H1 (cell line): ENCODE data around the gene SH3YL1. TPM values are rescaled to one million over a fixed set of nuclear protein-coding genes. Genes with fewer than 3 reads are reported as not detected.

Experiments
- CTCF ChIA-PET: fragments of 300-600 bp; sonication (Branson Sonifier 250); formaldehyde crosslinking; loops from one replicate; lab custom pipeline; 2021; ENCODE audit not compliant: partially characterized antibody; lab: Charles Lee
- POLR2A ChIA-PET: fragments of 300-600 bp; sonication (Branson Sonifier 250); formaldehyde crosslinking; loops from one replicate; lab custom pipeline; 2021; ENCODE audit warnings: inconsistent platforms; ENCODE audit not compliant: partially characterized antibody; lab: Charles Lee
- DNase-seq, 2 experiments: peaks; one replicate each; pipeline versions ENCODE4 v3.0.0 to v3.0.0-alpha.2; 2010 to 2022; ENCODE audit warnings: low spot score in 2 of 2, low read depth in 1 of 2, mixed read lengths in 1 of 2
- FAIRE-seq: peaks from 2 replicates; lab custom pipeline; 2011; peaks lifted over from hg19 to GRCh38; lab: Jason Lieb, UNC
- H2AFZ ChIP-seq: 2 replicates; pipeline ENCODE4 v1.8.1; 2012; ENCODE audit warnings: low read length, inconsistent platforms
- H2AK5ac ChIP-seq: 2 replicates; pipeline ENCODE4 v1.6.1; 2013; ENCODE audit warnings: low read depth, low read length
- H2BK120ac ChIP-seq: replicated peaks from 2 replicates; pipeline ENCODE3; 2013; ENCODE audit warnings: low read depth, low read length, inconsistent platforms
- H2BK12ac ChIP-seq: 2 replicates; pipeline ENCODE4 v1.6.1; 2013; ENCODE audit warnings: low read depth, low read length
- H2BK15ac ChIP-seq: 2 replicates; pipeline ENCODE4 v1.6.1; 2013; ENCODE audit warnings: low read length
- H2BK20ac ChIP-seq: 2 replicates; pipeline ENCODE4 v1.6.1; 2013; ENCODE audit warnings: low read length
- H2BK5ac ChIP-seq: 2 replicates; pipeline ENCODE4 v1.6.1; 2013; ENCODE audit warnings: low read depth, low read length
- H3K14ac ChIP-seq: 2 replicates; pipeline ENCODE4 v1.6.1; 2013; ENCODE audit warnings: inconsistent platforms; ENCODE audit not compliant: insufficient read length
- H3K18ac ChIP-seq: 2 replicates; pipeline ENCODE4 v1.6.1; 2013; ENCODE audit warnings: low read length; ENCODE audit errors: extremely low read depth
- H3K23ac ChIP-seq: 2 replicates; pipeline ENCODE4 v1.6.1; 2013; ENCODE audit warnings: inconsistent platforms; ENCODE audit not compliant: insufficient read length
- H3K23me2 ChIP-seq: 2 replicates; pipeline ENCODE4 v1.6.1; 2013; ENCODE audit warnings: low read depth, low read length
- H3K27ac ChIP-seq: 2 replicates; pipeline ENCODE4 v1.6.1; 2011; ENCODE audit warnings: low read depth, low read length, inconsistent platforms
- H3K27me3 ChIP-seq, 4 experiments: replicated peaks in 1 of 4; 1 replicate in 1 of 4; 2 replicates in 3 of 4; pipeline versions ENCODE4 v1.6.1 to v1.8.1; 2011 to 2013; ENCODE audit warnings: low read length in 3 of 4, mild to moderate bottlenecking in 3 of 4, inconsistent platforms in 2 of 4, mixed read lengths in 2 of 4, moderate library complexity in 1 of 4; ENCODE audit not compliant: control insufficient read depth in 3 of 4, insufficient read depth in 3 of 4; ENCODE audit errors: extremely low read depth in 1 of 4
- H3K36me3 ChIP-seq, 4 experiments: 2 replicates each; pipeline versions ENCODE4 v1.6.1 to v1.8.1; 2011 to 2013; ENCODE audit warnings: mild to moderate bottlenecking in 4 of 4, low read length in 3 of 4, moderate library complexity in 2 of 4, control low read depth in 1 of 4, inconsistent platforms in 1 of 4; ENCODE audit not compliant: insufficient read depth in 4 of 4, control insufficient read depth in 2 of 4
- H3K4ac ChIP-seq: replicated peaks from 2 replicates; pipeline ENCODE3; 2013; ENCODE audit warnings: low read length, low read depth, mixed read lengths, inconsistent platforms; ENCODE audit not compliant: insufficient read length
- H3K4me1 ChIP-seq, 4 experiments: replicated peaks in 1 of 4; 1 replicate in 1 of 4; 2 replicates in 3 of 4; pipeline versions ENCODE4 v1.6.1 to v1.8.1; 2011 to 2013; ENCODE audit warnings: low read length in 3 of 4, inconsistent platforms in 2 of 4, mixed read lengths in 1 of 4; ENCODE audit not compliant: insufficient read depth in 4 of 4, control insufficient read depth in 3 of 4
- H3K4me2 ChIP-seq, 2 experiments: 2 replicates each; pipeline versions ENCODE4 v1.6.1 to v1.8.1; 2011 to 2013; ENCODE audit warnings: low read depth in 2 of 2, low read length in 2 of 2, control low read depth in 1 of 2, inconsistent platforms in 1 of 2, mild to moderate bottlenecking in 1 of 2; ENCODE audit not compliant: insufficient read depth in 1 of 2
- H3K4me3 ChIP-seq, 4 experiments: fragments of 200-600, 300-600 bp in 1 of 4; sonication (generic), shearing (Covaris generic), sonication (Bioruptor Twin) in 1 of 4; 2 replicates each; pipeline versions ENCODE4 v1.5.1 to v1.8.1; 2011 to 2016; ENCODE audit warnings: low read length in 4 of 4, low read depth in 3 of 4, control low read depth in 2 of 4, inconsistent platforms in 2 of 4, mild to moderate bottlenecking in 2 of 4, mixed read lengths in 1 of 4, moderate library complexity in 1 of 4; ENCODE audit not compliant: insufficient read depth in 2 of 4; ENCODE audit errors: extremely low read depth in 1 of 4
- H3K56ac ChIP-seq: replicated peaks from 2 replicates; pipeline ENCODE3; 2013; ENCODE audit warnings: low read depth, mild to moderate bottlenecking, mixed read lengths, low read length, inconsistent platforms; ENCODE audit not compliant: insufficient read length
- H3K79me1 ChIP-seq: 2 replicates; pipeline ENCODE4 v1.6.1; 2013; ENCODE audit warnings: low read depth, low read length, control low read depth
- H3K79me2 ChIP-seq, 2 experiments: 2 replicates each; pipeline versions ENCODE4 v1.6.1 to v1.8.1; 2012 to 2013; ENCODE audit warnings: low read length in 2 of 2, mild to moderate bottlenecking in 2 of 2, inconsistent platforms in 1 of 2; ENCODE audit not compliant: insufficient read depth in 2 of 2, control insufficient read depth in 1 of 2
- H3K9ac ChIP-seq, 4 experiments: replicated peaks in 1 of 4; 1 replicate in 1 of 4; 2 replicates in 3 of 4; pipeline versions ENCODE4 v1.6.1 to v1.8.1; 2011 to 2013; ENCODE audit warnings: low read depth in 3 of 4, low read length in 3 of 4, control low read depth in 2 of 4, mild to moderate bottlenecking in 2 of 4, moderate library complexity in 2 of 4, inconsistent platforms in 1 of 4; ENCODE audit errors: extremely low read depth in 1 of 4
- H3K9me3 ChIP-seq, 2 experiments: 2 replicates each; pipeline versions ENCODE4 v1.6.1 to v1.8.1; 2012 to 2013; ENCODE audit warnings: mild to moderate bottlenecking in 2 of 2, moderate library complexity in 2 of 2, control low read depth in 1 of 2, inconsistent platforms in 1 of 2, low read depth in 1 of 2, low read length in 1 of 2, mixed read lengths in 1 of 2; ENCODE audit not compliant: insufficient read depth in 2 of 2
- H4K20me1 ChIP-seq, 2 experiments: replicated peaks in 1 of 2; 2 replicates each; pipeline versions ENCODE3 to v1.8.1; 2011 to 2013; ENCODE audit warnings: inconsistent platforms in 2 of 2, low read length in 2 of 2, mild to moderate bottlenecking in 1 of 2; ENCODE audit not compliant: insufficient read depth in 2 of 2, control insufficient read depth in 1 of 2
- H4K5ac ChIP-seq: 2 replicates; pipeline ENCODE4 v1.6.1; 2013; ENCODE audit warnings: low read length, low read depth, mixed read lengths, inconsistent platforms; ENCODE audit not compliant: insufficient read length
- H4K8ac ChIP-seq: 2 replicates; pipeline ENCODE4 v1.8.0; 2013; ENCODE audit warnings: mild to moderate bottlenecking, moderate library complexity, low read length, inconsistent platforms; ENCODE audit not compliant: insufficient read depth; ENCODE audit errors: extremely low read depth
- H4K91ac ChIP-seq: replicated peaks from 2 replicates; pipeline ENCODE3; 2013; ENCODE audit warnings: low read length, mixed read lengths, inconsistent platforms; ENCODE audit not compliant: insufficient read length
- WGBS, 2 experiments: shearing (Covaris generic) in 1 of 2; methylation state at CpG; one replicate each; pipeline versions ENCODE4 v1.1.6 to v1.1.7; 2013 to 2015; ENCODE audit warnings: low lambda C conversion rate in 2 of 2, mixed read lengths in 2 of 2, inconsistent platforms in 1 of 2, low coverage in 1 of 2, missing lambda C conversion rate in 1 of 2; ENCODE audit not compliant: insufficient replicate concordance in 2 of 2, insufficient coverage in 1 of 2, insufficient read length in 1 of 2; ENCODE audit errors: extremely low coverage in 1 of 2, missing lambda C conversion rate in 1 of 2; 5-methylcytosine and 5-hydroxymethylcytosine counted together
- polyA plus RNA-seq, 7 experiments: library from polyadenylated mRNA; depleted of rRNA in 3 of 7; stranded (reverse) in 5 of 7; unstranded in 2 of 7; fragments of >200 nt in 5 of 7; fragments of 200-250 nt in 2 of 7; gene quantifications; 1 replicate in 5 of 7; 2 replicates in 1 of 7; 4 replicates in 1 of 7; pipeline versions ENCODE4 v1.2.1 to v1.2.3, GENCODE V29; 2011 to 2013; ENCODE audit warnings: missing spikeins in 2 of 7, mixed read lengths in 2 of 7
- total RNA-seq: library from RNA; stranded (reverse); fragmentation: NEBNext Ultra II Directional; extraction: Animal tissue kit (Norgen Biotek cat#: 25700); gene quantifications from 2 replicates; pipeline ENCODE4 v1.2.1, GENCODE V29; 2021

The SH3YL1 gene
- total and polyA plus RNA-seq, 2 of the 8 experiments (the other 6 are each of a cell fraction or from before 2014, with no cell fraction given): 13.6 to 37.2 TPM

DNA sequence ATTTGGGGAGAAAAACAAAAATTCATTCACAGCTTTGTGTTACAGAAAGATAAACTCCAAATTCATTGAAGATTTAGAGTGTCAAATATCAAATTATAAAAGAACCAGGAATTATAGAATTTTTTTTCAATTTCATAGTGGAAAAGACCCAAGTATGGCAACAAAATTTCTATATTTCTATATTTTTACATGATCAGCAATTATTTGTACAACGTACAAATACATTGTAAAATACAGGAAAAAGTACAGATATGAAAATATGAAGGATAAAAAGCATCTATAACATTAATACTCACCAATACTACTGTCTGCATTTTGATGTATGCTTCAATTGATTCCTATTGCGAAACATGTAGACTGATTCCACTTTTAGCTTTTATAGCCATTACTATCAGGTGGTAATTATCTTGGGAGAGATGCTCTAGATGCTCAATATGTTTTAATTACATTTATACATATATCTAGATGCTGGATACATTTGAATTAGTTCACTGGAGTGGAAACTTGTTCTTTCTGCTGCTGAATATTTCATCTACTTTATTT, 4.0 kb downstream of the SH3YL1 start:
- H3K14ac ChIP-seq: no peak overlapping the region
- POLR2A ChIA-PET: no interaction called here
- FAIRE-seq (no peak), DNase-seq (no peak)
- no peak overlapping the region for H2BK12ac ChIP-seq
- peaks cover 0 to 18% (median 0%) of the 10 kb centered on the region in 4 experiments; a peak in 3 of 8 replicates for H3K36me3 ChIP-seq
- H3K56ac ChIP-seq: no peak overlapping the region
- no peak overlapping the region for H2AFZ ChIP-seq
- peaks cover 0 to 5% (median 3%) of the 10 kb centered on the region in 4 experiments; a peak in 2 of 7 replicates for H3K4me1 ChIP-seq
- 93% methylated on average over 2 of the region's 2 CpGs; no CpG with 5 or more reads in 1 of the 2 experiments for WGBS, 2 experiments
- no peak overlapping the region for H3K9ac ChIP-seq
- no peak overlapping the region for H4K91ac ChIP-seq
- peaks cover 0 to 5% of the 10 kb centered on the region in 2 experiments for H4K20me1 ChIP-seq
- peaks cover 9% of the 10 kb centered on the region; the same call in 1 of the 2 replicates for H3K23me2 ChIP-seq
- no peak overlapping the region for H4K5ac ChIP-seq
- H3K27ac ChIP-seq: no peak overlapping the region
- H2BK120ac ChIP-seq: no peak overlapping the region
- no peak overlapping the region for H2BK5ac ChIP-seq
- peaks cover 11 to 12% of the 10 kb centered on the region in 2 experiments for H3K9me3 ChIP-seq
- H3K23ac ChIP-seq: no peak overlapping the region
- no peak overlapping the region for H3K18ac ChIP-seq
- peaks cover under 1 to 26% of the 10 kb centered on the region in 2 experiments; a peak in 3 of 4 replicates for H3K79me2 ChIP-seq
- H2BK20ac ChIP-seq: no peak overlapping the region
- no peak overlapping the region for H4K8ac ChIP-seq
- H3K4ac ChIP-seq: no peak overlapping the region
- no peaks in the 10 kb centered on the region for H3K79me1 ChIP-seq
- no peak overlapping the region for H3K4me3 ChIP-seq
- CTCF ChIA-PET: interaction anchor here (1.2 to 2.3 kb wide), 3 partner anchors 12 to 21 kb away, joined by 3 to 12 read pairs (median 4); no protein-coding TSS in a partner anchor
- H2BK15ac ChIP-seq: no peak overlapping the region
- H3K27me3 ChIP-seq: peaks cover 0 to 9% (median 5%) of the 10 kb centered on the region in 4 experiments; a peak in 5 of 7 replicates
- H3K4me2 ChIP-seq: no peak overlapping the region
- H2AK5ac ChIP-seq: no peak overlapping the region
